ENCODE data around the gene SLC25A23.

GRCh38 chr19:6494438-6495036, 34.9 kb upstream of the SLC25A23 start:
- TF ChIP-seq POLR2A (IDR thresholded peaks at IDR 0.05; ENCODE audit: low read depth, low read length) (no peak), RAD21 (IDR thresholded peaks at IDR 0.05; ENCODE audit: low read length) (no peak), BHLHE40 (IDR thresholded peaks at IDR 0.05; ENCODE audit: low read depth, low read length) (no peak), MAFK (IDR thresholded peaks at IDR 0.05; ENCODE audit: low read depth, low read length) (no peak), RFX5 (IDR thresholded peaks at IDR 0.05; ENCODE audit: low read depth, low read length) (no peak), CHD1 (IDR thresholded peaks at IDR 0.05; ENCODE audit: low read depth, low read length) (no peak)
- TF ChIP-seq, protein P1, sequence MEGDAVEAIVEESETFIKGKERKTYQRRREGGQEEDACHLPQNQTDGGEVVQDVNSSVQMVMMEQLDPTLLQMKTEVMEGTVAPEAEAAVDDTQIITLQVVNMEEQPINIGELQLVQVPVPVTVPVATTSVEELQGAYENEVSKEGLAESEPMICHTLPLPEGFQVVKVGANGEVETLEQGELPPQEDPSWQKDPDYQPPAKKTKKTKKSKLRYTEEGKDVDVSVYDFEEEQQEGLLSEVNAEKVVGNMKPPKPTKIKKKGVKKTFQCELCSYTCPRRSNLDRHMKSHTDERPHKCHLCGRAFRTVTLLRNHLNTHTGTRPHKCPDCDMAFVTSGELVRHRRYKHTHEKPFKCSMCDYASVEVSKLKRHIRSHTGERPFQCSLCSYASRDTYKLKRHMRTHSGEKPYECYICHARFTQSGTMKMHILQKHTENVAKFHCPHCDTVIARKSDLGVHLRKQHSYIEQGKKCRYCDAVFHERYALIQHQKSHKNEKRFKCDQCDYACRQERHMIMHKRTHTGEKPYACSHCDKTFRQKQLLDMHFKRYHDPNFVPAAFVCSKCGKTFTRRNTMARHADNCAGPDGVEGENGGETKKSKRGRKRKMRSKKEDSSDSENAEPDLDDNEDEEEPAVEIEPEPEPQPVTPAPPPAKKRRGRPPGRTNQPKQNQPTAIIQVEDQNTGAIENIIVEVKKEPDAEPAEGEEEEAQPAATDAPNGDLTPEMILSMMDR (conservative IDR thresholded peaks at IDR 0.05; ENCODE audit: low read depth, low read length) = no peak
- TF ChIP-seq, protein P2, sequence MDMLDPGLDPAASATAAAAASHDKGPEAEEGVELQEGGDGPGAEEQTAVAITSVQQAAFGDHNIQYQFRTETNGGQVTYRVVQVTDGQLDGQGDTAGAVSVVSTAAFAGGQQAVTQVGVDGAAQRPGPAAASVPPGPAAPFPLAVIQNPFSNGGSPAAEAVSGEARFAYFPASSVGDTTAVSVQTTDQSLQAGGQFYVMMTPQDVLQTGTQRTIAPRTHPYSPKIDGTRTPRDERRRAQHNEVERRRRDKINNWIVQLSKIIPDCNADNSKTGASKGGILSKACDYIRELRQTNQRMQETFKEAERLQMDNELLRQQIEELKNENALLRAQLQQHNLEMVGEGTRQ (IDR thresholded peaks at IDR 0.05; ENCODE audit: low read depth, low read length) = no peak
